PFSK-1 (cell line): ENCODE data around the gene FAM181A.

Source experiments
- FOXP2 ChIP-seq: optimal IDR thresholded peaks from 2 replicates; pipeline ENCODE3; 2011; ENCODE audit warnings: borderline replicate concordance, control low read depth, inconsistent platforms; ENCODE audit not compliant: insufficient read depth; ENCODE audit errors: extremely low read length, extremely low read depth
- POLR2AphosphoS5 ChIP-seq: IDR thresholded peaks from 2 replicates; pipeline ENCODE4 v1.6.1; 2012; ENCODE audit warnings: low read depth, mild to moderate bottlenecking, control low read depth, low read length, moderate library complexity
- SIN3A ChIP-seq: IDR thresholded peaks from 2 replicates; pipeline ENCODE4 v1.6.1; 2012; ENCODE audit warnings: mild to moderate bottlenecking, low read length, moderate library complexity, borderline replicate concordance; ENCODE audit not compliant: insufficient read depth
- TAF1 ChIP-seq: IDR thresholded peaks from 2 replicates; pipeline ENCODE4 v1.6.1; 2012; ENCODE audit warnings: low read length, control low read depth, borderline replicate concordance; ENCODE audit not compliant: insufficient read depth
- TF ChIP-seq, protein P1 (sequence below), 2 experiments: IDR thresholded peaks; 2 replicates each; pipeline versions ENCODE4 v1.6.1 to v1.8.0; 2011 to 2012; ENCODE audit warnings: low read depth in 2 of 2, low read length in 2 of 2, control low read depth in 1 of 2, inconsistent platforms in 1 of 2, mild to moderate bottlenecking in 1 of 2, moderate library complexity in 1 of 2; ENCODE audit not compliant: insufficient read depth in 1 of 2

Gene FAM181A

DNA sequence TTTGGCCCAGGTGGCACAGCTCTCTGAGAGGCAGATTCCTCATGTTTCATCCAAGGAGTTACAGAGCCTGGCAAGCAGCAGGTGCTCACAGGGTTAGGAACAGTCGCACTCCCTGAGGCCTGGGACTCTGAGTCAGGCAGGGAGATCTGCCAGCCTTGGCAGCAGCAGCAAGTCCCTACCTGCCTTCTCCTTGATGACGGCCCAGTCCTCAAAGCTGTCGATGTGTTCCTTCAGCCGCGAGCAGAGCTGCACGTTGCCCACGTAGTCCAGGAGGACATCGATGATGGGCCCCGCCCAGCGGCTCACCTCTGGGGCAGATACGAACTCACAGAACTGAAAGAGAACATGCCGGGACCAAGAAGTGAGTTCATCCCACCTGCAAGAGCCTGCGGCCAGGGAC is 10.4 kb downstream of the FAM181A start:
- TF ChIP-seq, protein P1, sequence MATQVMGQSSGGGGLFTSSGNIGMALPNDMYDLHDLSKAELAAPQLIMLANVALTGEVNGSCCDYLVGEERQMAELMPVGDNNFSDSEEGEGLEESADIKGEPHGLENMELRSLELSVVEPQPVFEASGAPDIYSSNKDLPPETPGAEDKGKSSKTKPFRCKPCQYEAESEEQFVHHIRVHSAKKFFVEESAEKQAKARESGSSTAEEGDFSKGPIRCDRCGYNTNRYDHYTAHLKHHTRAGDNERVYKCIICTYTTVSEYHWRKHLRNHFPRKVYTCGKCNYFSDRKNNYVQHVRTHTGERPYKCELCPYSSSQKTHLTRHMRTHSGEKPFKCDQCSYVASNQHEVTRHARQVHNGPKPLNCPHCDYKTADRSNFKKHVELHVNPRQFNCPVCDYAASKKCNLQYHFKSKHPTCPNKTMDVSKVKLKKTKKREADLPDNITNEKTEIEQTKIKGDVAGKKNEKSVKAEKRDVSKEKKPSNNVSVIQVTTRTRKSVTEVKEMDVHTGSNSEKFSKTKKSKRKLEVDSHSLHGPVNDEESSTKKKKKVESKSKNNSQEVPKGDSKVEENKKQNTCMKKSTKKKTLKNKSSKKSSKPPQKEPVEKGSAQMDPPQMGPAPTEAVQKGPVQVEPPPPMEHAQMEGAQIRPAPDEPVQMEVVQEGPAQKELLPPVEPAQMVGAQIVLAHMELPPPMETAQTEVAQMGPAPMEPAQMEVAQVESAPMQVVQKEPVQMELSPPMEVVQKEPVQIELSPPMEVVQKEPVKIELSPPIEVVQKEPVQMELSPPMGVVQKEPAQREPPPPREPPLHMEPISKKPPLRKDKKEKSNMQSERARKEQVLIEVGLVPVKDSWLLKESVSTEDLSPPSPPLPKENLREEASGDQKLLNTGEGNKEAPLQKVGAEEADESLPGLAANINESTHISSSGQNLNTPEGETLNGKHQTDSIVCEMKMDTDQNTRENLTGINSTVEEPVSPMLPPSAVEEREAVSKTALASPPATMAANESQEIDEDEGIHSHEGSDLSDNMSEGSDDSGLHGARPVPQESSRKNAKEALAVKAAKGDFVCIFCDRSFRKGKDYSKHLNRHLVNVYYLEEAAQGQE (IDR thresholded peaks at IDR 0.05; ENCODE audit: insufficient read depth in 1 of 2, low read depth in 2 of 2, low read length in 2 of 2) = no peak
- TF ChIP-seq FOXP2 (no peak), SIN3A (no peak), POLR2AphosphoS5 (no peak), TAF1 (no peak)

DNA sequence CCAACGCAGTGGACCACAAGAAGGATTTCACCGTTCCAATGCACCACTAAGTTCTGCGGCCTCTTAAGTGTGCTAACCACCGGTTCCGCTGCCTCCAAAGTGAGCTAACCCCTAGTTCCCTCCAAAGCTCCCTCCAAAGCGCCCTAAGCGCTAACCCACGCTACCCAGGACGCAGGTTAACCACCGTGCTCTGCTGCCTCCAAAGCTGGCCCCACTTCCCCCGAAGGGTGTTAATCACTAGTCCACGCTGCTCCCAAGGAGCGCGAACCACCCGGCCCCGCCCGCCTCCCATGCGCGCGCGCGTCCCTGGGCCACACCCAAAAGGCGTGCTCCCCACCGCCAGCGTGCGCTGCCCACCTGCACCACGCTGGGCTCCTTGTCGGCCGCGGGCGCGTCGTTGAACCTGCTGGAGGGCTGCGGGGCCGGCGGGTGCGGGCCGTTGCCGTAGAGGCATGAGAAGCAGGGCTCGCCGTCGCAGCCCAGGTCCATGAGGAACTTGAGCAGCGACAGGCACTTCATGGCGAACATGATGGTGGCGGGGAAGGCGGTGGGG is 11.7 kb downstream of the FAM181A start:
- TF ChIP-seq FOXP2 (no peak), TAF1 (no peak), SIN3A (no peak), POLR2AphosphoS5 (no peak)
- TF ChIP-seq, protein P1 (IDR thresholded peaks at IDR 0.05; ENCODE audit: insufficient read depth in 1 of 2, low read depth in 2 of 2, low read length in 2 of 2) = no peak

DNA sequence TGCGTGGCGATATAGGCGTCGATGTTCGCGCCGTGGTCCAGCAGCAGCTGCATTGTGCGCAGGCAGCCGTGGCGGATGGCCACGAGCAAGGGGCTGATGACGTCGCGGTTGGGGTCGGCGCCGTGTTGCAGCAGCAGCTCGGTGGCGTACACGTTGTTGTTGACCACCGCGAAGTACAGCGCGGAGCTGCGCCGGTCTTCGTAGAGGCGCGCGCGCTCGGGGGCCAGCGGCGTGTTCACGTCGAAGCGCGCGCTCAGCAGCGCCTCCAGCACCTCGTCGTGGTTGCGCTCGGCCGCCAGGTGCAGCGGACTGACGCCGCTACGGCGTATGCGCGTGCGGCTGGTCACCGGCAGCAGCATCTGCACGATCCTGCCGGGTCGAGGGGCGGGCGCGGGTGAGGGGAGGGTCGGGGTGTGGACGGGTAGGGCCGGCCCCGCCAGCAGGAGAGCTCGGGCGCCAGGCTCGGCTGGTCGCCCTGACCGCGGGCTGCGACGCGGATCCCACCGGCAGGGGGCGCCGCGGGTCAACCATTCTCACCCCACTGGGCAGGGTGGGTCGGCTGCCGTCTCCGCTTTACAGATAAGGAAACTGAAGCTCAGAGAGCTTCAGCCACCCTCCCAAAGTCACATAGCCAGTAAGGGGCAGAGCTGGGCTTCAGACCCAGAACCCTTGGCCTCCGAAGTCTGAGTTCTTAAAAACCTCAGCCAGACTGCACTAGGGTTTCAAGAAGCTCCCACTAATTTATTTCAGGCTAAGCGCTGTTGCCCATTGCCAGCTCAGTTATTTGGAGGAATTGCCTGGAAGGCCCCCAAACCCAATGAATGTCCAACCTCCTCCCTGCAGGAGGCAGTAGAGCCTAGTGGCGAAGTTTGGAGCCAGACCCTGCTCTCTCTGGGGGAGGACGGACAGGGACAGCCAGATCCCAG is 12.4 kb downstream of the FAM181A start:
- TF ChIP-seq POLR2AphosphoS5 = no peak
- TF ChIP-seq TAF1 = no peak
- TF ChIP-seq SIN3A = no peak
- TF ChIP-seq, protein P1 (IDR thresholded peaks at IDR 0.05; ENCODE audit: insufficient read depth in 1 of 2, low read depth in 2 of 2, low read length in 2 of 2) = no peak
- TF ChIP-seq FOXP2 = no peak

DNA sequence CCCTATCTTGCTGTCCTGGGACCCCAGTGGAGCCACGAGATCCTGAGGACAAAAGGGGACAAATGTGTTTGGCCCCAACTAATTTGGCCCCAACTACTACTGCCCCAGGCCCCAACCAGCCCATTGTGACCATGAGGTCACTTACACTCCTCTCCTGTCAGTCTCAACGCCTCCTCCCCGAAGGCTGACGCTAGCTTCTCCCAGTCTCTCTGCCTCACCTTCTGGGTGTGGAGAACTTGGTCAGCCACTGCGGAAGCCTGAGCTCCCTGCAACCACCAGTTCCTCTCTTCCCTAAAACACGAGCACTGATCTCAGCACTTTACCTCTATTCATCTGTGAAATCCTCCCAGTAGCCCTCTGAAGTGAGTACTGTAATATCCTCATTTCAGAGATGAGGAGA is 13.3 kb downstream of the FAM181A start:
- TF ChIP-seq, protein P1 (IDR thresholded peaks at IDR 0.05; ENCODE audit: insufficient read depth in 1 of 2, low read depth in 2 of 2, low read length in 2 of 2) = no peak
- TF ChIP-seq SIN3A = no peak
- no peak for TF ChIP-seq TAF1
- no peak for TF ChIP-seq POLR2AphosphoS5
- TF ChIP-seq FOXP2 = no peak
